NCI-H82 (cell line): ENCODE data around the gene SMIM41.

Experiments
- DNase-seq: peaks from one replicate; lab custom pipeline; 2025; lab: John Stamatoyannopoulos, UW

SMIM41 gene

GRCh38 chr12:52079576-52080402 lies at the start of gene SMIM41:
Gene SMIM41, plus strand, starts transcription at chr12:52079704. Its CDS starts 76 bp downstream, at chr12:52079780.
- DNase-seq = no peak

DNA sequence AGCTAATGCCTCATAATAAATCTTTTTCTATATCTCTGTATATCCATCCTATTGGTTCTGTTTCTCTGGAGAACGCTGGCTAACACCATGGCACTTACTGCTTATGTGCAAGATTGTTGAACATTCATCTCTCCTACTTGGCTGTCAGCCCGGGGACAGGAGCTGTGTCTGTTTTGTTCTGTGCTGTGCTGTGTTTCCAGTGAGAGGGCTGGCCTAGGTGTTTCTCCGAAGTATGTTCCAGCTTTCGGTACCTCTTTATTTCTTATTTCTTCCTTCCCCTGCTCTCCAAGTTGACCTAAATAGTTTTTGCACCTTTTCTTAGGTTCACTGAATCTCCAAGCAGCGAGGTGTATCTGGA lies 47.1 kb upstream of the SMIM41 start:
- no peak for DNase-seq

DNA sequence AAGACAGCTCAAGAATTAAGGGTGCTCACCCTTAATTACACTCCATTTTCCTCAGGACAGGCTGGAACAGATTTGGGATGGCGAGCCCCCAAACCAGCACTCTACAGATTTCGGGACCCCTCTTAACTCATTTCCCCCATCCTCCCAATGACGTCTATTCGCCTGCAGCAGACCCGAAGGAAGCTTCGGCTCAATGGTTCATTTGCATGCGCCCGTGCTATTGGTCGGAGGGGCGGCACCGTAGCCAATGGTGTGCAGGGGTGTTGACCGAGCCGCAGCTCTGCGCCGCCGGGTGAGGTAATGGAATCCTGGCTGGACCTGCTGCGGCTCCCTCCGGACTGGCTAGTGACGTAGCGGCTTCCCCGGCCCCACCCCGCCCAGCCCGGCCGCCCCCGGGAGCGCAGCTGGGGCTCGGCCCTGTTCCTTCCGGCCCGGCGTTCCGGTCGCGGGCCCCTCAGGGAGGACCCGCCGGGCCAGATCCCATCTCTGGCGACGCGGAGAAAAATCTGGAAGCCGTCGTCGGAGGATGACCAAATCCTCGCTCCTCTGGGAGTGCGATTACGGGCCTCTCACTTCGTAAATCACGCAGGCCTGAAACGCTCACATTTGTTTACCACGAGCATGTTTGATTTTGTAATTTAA lies 46.6 kb upstream of the SMIM41 start:
- DNase-seq = peak; percentile 99

GRCh38 chr12:52033446-52034140 lies 45.9 kb upstream of the SMIM41 start:
- peak; percentile 44 for DNase-seq

- no peak for DNase-seq
These were observed 44.3 kb upstream of the SMIM41 start for GRCh38 chr12:52035190-52035589.

DNA sequence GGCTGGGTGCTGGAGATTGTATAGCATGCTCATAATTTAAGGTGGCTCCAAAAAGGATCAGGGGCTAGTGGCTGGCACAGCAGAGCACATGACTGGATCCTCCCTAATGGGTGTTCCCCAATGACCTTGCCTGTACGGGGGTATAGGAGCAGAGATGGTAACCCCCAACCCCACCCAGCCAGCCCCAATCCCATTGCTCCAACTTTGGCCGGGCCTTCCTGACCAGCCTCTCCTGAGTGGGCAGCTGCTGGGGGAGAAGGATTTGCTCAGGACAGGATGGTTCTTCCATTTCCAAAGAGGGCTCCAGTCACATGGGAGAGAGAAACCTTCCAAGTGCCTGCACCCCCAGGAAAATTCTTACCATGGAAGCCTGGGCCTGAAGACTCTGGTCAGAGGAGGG lies 43.6 kb upstream of the SMIM41 start:
- no peak for DNase-seq

DNA sequence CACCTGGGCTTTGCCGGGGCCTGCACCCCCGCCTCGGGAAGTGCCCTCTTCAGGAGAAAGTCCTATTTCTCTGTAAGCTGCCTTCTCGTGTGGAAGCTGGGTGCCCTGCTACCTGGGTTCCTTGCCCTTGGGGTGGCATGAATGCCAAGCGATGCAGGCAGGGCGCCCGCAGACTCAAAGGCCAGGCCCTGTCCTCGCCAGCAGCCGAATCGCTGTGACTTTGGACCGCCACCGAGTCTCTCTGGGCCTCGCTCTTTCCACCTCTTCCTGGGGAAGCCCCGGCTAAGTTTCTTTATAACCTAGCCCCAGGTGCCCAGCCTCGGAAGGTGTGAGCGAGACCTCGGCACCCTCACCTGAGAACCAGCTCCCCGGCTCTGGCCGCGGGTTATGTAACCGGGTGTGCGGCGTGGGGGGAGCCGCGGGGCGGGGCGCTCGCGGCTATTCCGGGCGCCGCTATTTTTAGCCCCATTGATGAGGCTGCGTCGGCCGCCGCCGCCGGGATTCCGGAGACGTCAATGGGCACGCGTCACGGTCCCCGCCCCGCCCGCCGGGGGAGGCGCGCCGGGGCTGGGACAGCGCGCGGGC lies 42.8 kb upstream of the SMIM41 start:
- peak; percentile 83 for DNase-seq

GRCh38 chr12:52037248-52037861 lies 42.1 kb upstream of the SMIM41 start:
- peak; percentile 62 for DNase-seq

GRCh38 chr12:52038447-52038846 lies 41.1 kb upstream of the SMIM41 start:
- no peak for DNase-seq

- DNase-seq = no peak
These were observed 38.5 kb upstream of the SMIM41 start for GRCh38 chr12:52041035-52041434.

DNA sequence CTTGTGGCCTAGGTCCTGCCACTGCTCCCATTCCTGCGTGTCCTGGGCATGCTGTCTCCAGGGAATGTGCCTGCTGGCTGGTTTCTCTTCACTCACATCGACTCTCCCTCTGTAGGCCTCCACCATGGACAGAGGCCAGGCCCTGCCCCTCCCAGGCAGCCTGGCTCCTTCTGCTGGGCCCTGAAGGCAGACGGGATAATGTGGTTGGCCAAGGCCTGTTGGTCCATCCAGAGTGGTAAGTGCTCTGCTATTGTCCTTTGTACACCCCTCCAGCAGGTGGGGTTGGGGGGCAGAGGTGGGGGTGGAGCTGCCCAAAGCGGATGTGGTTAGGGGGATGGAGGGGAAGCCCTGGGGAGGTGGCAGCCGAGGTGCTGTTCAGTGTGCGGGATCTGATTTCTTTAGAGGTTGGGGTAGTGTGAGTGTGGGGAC lies 37.8 kb upstream of the SMIM41 start:
- no peak for DNase-seq

GRCh38 chr12:52042706-52043385 lies 36.7 kb upstream of the SMIM41 start:
- DNase-seq = no peak

DNA sequence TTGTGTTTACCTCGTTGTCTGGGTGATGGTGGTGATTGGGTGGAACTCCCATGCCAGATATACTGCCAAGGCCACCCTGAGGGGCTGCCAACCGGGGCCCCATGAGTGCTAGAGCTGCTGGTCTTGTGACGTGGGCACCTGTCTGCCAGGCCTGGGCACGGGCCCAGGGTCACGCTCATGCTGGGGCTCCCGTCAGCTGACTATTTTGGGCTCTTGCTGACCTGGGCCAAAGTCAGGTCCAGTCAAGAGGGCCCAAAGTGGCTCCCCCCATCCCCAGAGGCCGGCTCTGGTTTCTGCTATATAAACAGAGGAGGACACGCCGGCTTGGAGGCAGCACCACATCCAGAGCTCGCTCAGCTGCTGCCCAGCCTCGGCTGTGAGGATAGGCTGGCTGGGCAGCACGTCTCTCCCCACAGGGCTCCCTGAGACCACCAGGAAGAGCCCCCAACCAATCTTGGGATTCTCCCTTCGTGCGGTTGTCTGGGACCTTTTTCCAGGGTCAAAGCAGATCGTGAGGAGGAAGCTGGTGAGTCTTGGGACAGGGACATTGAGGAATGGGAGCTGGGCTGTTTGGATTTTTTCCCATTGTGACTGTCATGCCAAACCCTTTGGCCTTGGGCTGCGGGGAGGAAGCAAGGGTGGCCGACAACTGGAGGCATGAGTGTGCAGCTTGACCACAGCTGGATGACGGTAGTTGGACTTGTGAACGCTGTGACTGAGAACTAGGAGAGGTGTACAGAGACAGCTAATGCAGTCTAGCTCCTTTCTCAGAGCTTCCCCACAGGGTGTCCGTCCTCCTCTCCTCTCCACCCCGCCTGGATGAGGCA lies 35.9 kb upstream of the SMIM41 start:
- no peak for DNase-seq

DNA sequence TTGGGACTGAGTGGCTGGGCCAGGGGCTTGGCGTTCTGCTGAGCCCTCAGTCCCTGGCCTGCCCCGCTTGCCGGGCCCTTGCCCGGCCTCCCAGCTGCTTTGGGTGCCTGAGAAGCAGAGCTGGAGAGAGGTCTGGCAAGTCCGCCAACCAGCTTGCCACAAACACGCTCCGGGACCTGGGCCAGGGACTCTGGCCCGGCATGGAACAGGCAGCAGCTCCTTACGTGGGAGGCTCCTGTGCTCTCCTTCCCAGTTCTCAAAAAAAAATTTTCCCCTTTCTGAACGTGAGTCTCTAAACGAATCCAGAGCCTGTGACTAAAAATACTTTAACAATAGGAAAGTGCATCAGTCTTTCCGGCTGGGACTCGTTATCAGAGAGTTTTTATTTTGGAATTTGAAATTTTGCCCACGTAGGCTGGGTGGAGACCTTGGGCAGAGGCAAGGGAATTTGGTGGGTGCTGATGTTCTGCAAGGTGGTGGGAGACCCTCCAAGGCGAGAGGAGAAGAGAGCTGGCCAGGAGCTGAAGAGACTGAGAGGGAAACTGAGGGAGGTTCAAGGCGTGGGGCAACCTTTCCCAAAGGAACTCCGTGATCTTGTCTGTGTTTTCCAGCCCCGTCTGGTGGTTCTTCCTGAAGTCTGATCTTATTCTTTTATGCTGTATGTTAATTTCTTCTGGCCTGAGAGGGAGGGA lies 35.1 kb upstream of the SMIM41 start:
- DNase-seq = no peak

DNA sequence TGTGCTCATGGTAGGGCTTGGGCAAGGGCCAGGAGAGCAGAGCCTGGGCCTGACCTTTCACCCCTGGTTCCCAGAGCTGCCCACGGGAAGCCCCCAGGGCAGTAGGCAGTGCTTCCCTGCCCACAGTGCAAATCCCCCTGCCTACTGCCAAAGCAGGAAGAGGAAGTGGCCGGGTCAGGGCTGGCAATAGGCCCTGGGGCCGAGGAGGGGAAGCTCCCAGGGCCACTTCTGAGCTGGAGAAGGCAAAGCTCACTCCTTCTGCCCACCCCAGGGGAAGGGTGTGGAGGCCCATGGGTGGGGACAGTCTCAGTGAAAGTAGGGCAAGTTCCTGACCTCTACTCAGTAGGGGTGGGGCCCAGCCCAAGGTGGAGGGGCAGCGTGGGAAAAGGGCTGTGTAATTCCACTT lies 33.7 kb upstream of the SMIM41 start:
- no peak for DNase-seq

- DNase-seq = no peak
These were observed 32.6 kb upstream of the SMIM41 start for GRCh38 chr12:52046859-52047258.

DNA sequence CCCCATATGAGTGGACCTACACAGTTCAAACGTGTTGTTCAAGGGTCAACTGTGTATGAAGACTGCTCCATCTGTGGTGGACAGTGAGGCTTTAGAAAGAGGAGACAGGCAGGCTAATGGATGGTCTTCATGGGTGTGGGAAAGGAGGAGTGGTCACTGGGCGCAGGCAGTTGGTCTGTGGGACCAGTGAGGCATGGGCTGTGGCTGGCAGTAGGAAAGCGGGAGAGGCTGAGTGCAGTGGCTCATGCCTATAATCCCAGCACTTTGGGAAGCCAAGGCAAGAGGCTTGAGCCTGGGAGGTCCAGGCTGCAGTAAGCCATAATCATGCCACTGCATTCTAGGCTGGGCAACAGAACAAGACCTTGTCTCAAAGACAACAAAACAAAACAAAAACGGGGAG lies 30.2 kb upstream of the SMIM41 start:
- DNase-seq = no peak

GRCh38 chr12:52049688-52050087 lies 29.8 kb upstream of the SMIM41 start:
- no peak for DNase-seq

- no peak for DNase-seq
These were observed 29.3 kb upstream of the SMIM41 start for GRCh38 chr12:52050116-52050757.
